Subcutaneous adipose tissue (tissue), 4 donors: Measurements from ENCODE around the gene PYGM. TPM values are rescaled to one million over a fixed set of nuclear protein-coding genes. Genes with fewer than 3 reads are reported as not detected.

ENCODE experiments used
- CTCF ChIP-seq: fragments of 450-650 bp; IDR thresholded peaks from one replicate; pipeline ENCODE4 v1.5.1; 2016; ENCODE audit warnings: low read depth, mild to moderate bottlenecking, control low read depth, antibody characterized with exemption, moderate library complexity
- total RNA-seq, 4 donors: library from RNA; depleted of rRNA; stranded (reverse); fragments of >200 nt; gene quantifications; one replicate each; pipeline ENCODE4 v1.1.0, GENCODE V29; 2016

Gene PYGM
- total RNA-seq, 4 donors from 2014 or later = 0.51 to 63.7 (median 4.4) TPM

- no peak for TF ChIP-seq CTCF
These were observed 18.2 kb downstream of the PYGM start for GRCh38 chr11:64741375-64742086.

- no peak for TF ChIP-seq CTCF
These were observed 19.9 kb downstream of the PYGM start for GRCh38 chr11:64739871-64740270.

- no peak for TF ChIP-seq CTCF
These were observed 23.1 kb downstream of the PYGM start for GRCh38 chr11:64736654-64737053.

- no peak for TF ChIP-seq CTCF
These were observed 24.0 kb downstream of the PYGM start for GRCh38 chr11:64735725-64736259.

- no peak for TF ChIP-seq CTCF
These were observed 24.7 kb downstream of the PYGM start for GRCh38 chr11:64734811-64735724.

- TF ChIP-seq CTCF = no peak
These were observed 28.2 kb downstream of the PYGM start for GRCh38 chr11:64731601-64732000.

GRCh38 chr11:64729851-64730382, 29.9 kb downstream of the PYGM start:
- no peak for TF ChIP-seq CTCF
